ENCODE results near the gene CNTNAP2. TPM values are rescaled to one million over a fixed set of nuclear protein-coding genes. Genes with fewer than 3 reads are reported as not detected.

Gene CNTNAP2
- total and polyA plus RNA-seq, 9 donors, result 8.3 to 18.8 (median 10.4) TPM

DNA sequence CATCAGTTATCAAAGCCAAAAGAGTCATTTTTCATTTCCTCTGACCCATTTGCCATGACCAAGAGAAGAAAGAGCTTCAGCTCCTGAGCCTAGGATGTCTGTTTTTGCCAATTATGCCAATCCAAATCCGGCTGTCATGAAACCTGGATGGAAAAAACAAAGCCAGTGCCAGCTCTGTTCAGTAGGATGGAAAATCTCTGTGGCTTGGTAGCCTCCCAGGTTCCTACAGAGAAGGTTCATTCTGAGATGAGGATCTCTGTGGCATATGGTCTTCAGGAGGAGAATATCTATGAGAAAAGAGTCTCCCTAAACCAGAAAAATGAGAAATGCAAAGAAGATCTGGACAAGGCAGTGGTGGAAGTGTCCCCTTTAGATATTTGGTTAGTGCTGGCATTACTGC lies 475.4 kb downstream of the CNTNAP2 start:
- no peaks in the 10 kb centered on the region for H3K4me1 ChIP-seq (ENCODE audit: control insufficient read depth, insufficient read depth, low read length)
- no peaks in the 10 kb centered on the region for H3K9me3 ChIP-seq (replicated peaks; ENCODE audit: control insufficient read depth, low read depth, low read length)
- no peak overlapping the region for H3K4me3 ChIP-seq (ENCODE audit: low read length)
- H3K36me3 ChIP-seq (ENCODE audit: control insufficient read depth, insufficient read depth, low read length), result no peaks in the 10 kb centered on the region
- no peak overlapping the region for H3K27ac ChIP-seq (ENCODE audit: low read length)
- no peaks in the 10 kb centered on the region for H3K27me3 ChIP-seq (ENCODE audit: control insufficient read depth, insufficient read depth, low read length)
- DNase-seq, result no peak
- 60% methylated on average over 1 of the region's 1 CpG for WGBS (ENCODE audit: insufficient coverage)

DNA sequence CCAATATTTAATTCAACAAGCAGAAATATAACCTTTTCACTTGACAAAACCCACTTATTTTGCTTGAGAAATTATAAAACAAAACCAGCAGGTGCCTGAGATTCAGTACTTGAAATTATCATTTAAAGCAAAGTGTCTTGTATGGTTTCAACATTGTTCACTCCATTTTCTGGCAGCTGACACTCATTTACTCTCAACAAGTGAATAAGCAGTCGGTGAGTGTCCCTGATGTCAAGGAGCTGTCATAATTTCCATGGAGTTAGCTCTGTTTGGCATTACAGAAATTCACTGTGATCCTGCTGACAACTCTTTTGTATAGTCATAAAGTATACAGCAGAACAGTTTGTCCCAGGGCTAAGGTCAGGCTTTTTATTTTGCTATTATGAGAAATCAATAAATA lies 490.0 kb downstream of the CNTNAP2 start:
- peak; percentile 13 for DNase-seq
- WGBS (ENCODE audit: insufficient coverage), result no CpG with 5 or more reads among the region's 1 CpG
- no peaks in the 10 kb centered on the region for H3K27me3 ChIP-seq (ENCODE audit: control insufficient read depth, insufficient read depth, low read length)
- no peak overlapping the region for H3K27ac ChIP-seq (ENCODE audit: low read length)
- H3K4me3 ChIP-seq (ENCODE audit: low read length), result no peak overlapping the region
- H3K9me3 ChIP-seq (replicated peaks; ENCODE audit: control insufficient read depth, low read depth, low read length), result no peaks in the 10 kb centered on the region
- no peaks in the 10 kb centered on the region for H3K36me3 ChIP-seq (ENCODE audit: control insufficient read depth, insufficient read depth, low read length)
- no peaks in the 10 kb centered on the region for H3K4me1 ChIP-seq (ENCODE audit: control insufficient read depth, insufficient read depth, low read length)

DNA sequence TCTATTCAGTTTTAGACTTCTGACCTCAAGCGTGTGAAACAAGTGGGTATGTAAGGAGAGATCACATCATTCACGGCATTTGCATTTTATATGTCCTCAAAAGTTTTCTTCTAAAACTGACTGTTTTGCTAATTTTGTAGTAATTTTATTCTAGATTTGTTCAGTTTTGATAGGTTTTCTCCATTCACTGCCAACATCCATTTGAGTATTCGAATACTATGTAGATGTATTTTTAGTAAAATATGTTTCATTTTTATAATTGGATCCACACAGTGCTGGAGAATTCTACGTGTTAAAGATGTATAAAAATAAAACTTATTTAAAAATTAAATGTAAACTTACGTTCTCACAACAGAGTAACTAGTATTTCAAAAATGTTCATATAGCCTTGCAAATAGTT lies 503.0 kb downstream of the CNTNAP2 start:
- Histone ChIP-seq H3K27me3 (ENCODE audit: control insufficient read depth, insufficient read depth, low read length) (no peaks in the 10 kb centered on the region), H3K4me1 (ENCODE audit: control insufficient read depth, insufficient read depth, low read length) (no peaks in the 10 kb centered on the region), H3K36me3 (ENCODE audit: control insufficient read depth, insufficient read depth, low read length) (no peaks in the 10 kb centered on the region), H3K9me3 (replicated peaks; ENCODE audit: control insufficient read depth, low read depth, low read length) (no peaks in the 10 kb centered on the region), H3K4me3 (ENCODE audit: low read length) (no peak overlapping the region), H3K27ac (ENCODE audit: low read length) (no peak overlapping the region)
- WGBS (ENCODE audit: insufficient coverage), result no CpG with 5 or more reads among the region's 5 CpGs
- no peak for DNase-seq

DNA sequence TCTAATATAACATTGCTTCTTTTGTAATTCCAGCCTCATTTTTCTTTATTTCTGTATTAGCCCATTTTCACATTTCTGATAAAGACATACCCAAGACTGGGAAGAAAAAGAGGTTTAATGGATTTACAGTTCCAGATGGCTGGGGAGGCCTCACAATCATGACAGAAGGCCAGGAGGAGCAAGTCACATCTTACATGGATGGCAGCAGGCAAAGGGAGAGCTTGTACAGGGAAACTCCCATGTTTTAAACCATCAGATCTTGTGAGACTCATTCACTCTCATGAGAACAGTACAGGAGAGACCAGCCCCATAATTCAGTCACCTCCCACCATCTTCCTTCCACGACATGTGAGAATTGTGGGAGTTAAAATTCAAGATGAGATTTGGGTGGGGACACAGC lies 510.3 kb downstream of the CNTNAP2 start:
- Histone ChIP-seq H3K4me3 (ENCODE audit: low read length) (no peak overlapping the region), H3K9me3 (replicated peaks; ENCODE audit: control insufficient read depth, low read depth, low read length) (no peaks in the 10 kb centered on the region), H3K4me1 (ENCODE audit: control insufficient read depth, insufficient read depth, low read length) (no peaks in the 10 kb centered on the region), H3K27ac (ENCODE audit: low read length) (no peak overlapping the region), H3K27me3 (ENCODE audit: control insufficient read depth, insufficient read depth, low read length) (no peaks in the 10 kb centered on the region), H3K36me3 (ENCODE audit: control insufficient read depth, insufficient read depth, low read length) (no peaks in the 10 kb centered on the region)
- no CpG with 5 or more reads among the region's 1 CpG for WGBS (ENCODE audit: insufficient coverage)
- DNase-seq, result no peak

DNA sequence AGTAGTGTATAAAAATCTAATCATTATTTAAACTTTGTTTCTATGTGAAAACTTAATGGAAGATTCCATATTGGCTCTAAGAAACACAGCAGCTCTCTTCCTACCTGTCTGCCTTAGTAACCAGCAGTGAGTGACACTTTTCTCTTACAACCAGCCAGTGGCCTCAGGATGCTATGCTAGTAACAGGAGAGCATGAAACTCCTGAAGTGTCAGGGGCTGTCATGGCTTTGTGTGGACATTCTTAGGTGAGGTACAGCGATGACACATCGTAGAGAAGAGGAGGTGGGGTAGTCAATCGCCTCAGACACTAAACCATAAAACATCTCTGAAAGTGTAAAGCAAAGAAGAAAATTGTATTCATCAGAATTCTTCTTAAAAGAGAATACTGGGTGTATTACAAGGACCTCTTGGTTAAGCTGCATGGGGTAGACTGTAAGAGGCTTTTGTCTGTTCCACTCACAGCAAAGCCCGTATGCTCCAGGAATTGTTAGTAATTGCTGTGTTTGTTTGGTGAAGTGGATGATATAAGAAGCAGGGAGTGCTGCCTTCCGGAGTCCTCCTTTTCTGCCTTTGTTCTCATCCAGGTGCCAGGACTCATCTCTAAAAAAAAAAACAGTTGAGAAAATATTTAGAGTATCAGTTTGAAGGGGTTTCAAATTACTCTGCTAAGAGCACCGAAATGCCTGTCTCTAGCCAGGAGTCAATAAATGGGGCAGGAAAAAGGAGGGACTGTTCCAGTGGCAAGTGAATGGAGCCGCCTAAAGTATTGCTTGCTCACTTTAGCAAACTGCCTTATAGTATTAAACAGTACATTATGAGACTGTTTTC lies 518.8 kb downstream of the CNTNAP2 start:
- Histone ChIP-seq H3K27ac (ENCODE audit: low read length) (no peak overlapping the region), H3K27me3 (ENCODE audit: control insufficient read depth, insufficient read depth, low read length) (no peaks in the 10 kb centered on the region), H3K4me1 (ENCODE audit: control insufficient read depth, insufficient read depth, low read length) (no peaks in the 10 kb centered on the region), H3K4me3 (ENCODE audit: low read length) (no peak overlapping the region), H3K9me3 (replicated peaks; ENCODE audit: control insufficient read depth, low read depth, low read length) (no peaks in the 10 kb centered on the region), H3K36me3 (ENCODE audit: control insufficient read depth, insufficient read depth, low read length) (no peaks in the 10 kb centered on the region)
- no peak for DNase-seq
- WGBS (ENCODE audit: insufficient coverage), result no CpG with 5 or more reads among the region's 7 CpGs

DNA sequence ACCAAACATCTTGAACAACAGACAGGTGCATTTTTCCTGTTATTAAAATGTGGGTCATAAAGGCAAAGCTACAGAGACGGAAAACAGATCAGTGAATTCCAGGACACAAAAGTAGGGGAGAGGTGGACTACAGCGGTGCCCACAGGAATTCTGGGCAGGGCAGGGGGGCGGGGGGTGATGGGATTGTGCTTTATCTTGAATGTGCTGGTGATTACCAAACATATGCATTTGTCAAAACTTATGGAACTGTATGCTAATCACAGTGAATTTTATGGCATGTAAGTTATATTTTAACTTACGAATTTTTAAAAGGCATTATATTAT lies 519.4 kb downstream of the CNTNAP2 start:
- 73% methylated on average over 2 of the region's 4 CpGs for WGBS (ENCODE audit: insufficient coverage)
- H3K27me3 ChIP-seq (ENCODE audit: control insufficient read depth, insufficient read depth, low read length), result no peaks in the 10 kb centered on the region
- no peak overlapping the region for H3K27ac ChIP-seq (ENCODE audit: low read length)
- no peak overlapping the region for H3K4me3 ChIP-seq (ENCODE audit: low read length)
- no peaks in the 10 kb centered on the region for H3K36me3 ChIP-seq (ENCODE audit: control insufficient read depth, insufficient read depth, low read length)
- DNase-seq, result no peak
- no peaks in the 10 kb centered on the region for H3K9me3 ChIP-seq (replicated peaks; ENCODE audit: control insufficient read depth, low read depth, low read length)
- H3K4me1 ChIP-seq (ENCODE audit: control insufficient read depth, insufficient read depth, low read length), result no peaks in the 10 kb centered on the region

DNA sequence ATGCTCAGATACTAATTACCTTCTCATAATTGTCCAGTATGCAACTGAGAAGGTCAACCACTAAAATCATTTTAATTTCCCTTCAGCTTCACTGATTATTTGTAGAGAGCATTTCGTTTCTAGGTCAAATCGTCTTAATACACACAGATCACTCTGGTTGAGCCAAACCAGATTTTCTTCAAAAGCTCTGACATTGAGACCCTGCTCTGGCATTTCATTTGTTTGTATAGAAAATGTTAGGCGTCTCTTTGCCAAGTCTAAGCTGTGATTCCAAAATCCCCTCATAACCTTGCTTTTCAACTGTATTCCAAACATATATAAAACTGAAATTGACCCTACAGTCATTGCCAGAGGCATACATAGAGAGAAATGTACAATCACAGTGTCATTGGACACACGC lies 520.0 kb downstream of the CNTNAP2 start:
- DNase-seq, result no peak
- no peaks in the 10 kb centered on the region for H3K27me3 ChIP-seq (ENCODE audit: control insufficient read depth, insufficient read depth, low read length)
- H3K27ac ChIP-seq (ENCODE audit: low read length), result no peak overlapping the region
- WGBS (ENCODE audit: insufficient coverage), result no CpG with 5 or more reads among the region's 4 CpGs
- H3K4me1 ChIP-seq (ENCODE audit: control insufficient read depth, insufficient read depth, low read length), result no peaks in the 10 kb centered on the region
- H3K4me3 ChIP-seq (ENCODE audit: low read length), result no peak overlapping the region
- H3K36me3 ChIP-seq (ENCODE audit: control insufficient read depth, insufficient read depth, low read length), result no peaks in the 10 kb centered on the region
- no peaks in the 10 kb centered on the region for H3K9me3 ChIP-seq (replicated peaks; ENCODE audit: control insufficient read depth, low read depth, low read length)

DNA sequence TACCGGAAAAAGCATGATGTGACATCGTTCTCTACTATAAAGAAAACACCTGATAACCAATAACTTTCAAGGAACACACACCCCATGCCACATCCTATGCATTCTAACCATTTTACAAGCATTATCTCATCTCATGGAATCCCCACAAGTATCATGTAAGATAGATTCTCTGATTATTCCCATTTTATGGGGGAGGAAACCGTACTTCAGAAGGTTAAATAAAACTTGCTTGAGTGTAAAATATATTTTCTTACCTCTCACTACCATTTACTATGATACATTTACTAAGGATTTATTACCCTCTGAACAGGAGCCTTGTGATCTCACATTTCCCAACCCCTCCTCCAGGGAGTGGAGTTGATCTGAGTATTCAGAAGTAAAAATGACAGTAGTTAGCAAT lies 522.7 kb downstream of the CNTNAP2 start:
- no peaks in the 10 kb centered on the region for H3K27me3 ChIP-seq (ENCODE audit: control insufficient read depth, insufficient read depth, low read length)
- 100% methylated on average over 2 of the region's 3 CpGs for WGBS (ENCODE audit: insufficient coverage)
- H3K9me3 ChIP-seq (replicated peaks; ENCODE audit: control insufficient read depth, low read depth, low read length), result no peaks in the 10 kb centered on the region
- H3K27ac ChIP-seq (ENCODE audit: low read length), result no peak overlapping the region
- no peaks in the 10 kb centered on the region for H3K4me1 ChIP-seq (ENCODE audit: control insufficient read depth, insufficient read depth, low read length)
- no peak overlapping the region for H3K4me3 ChIP-seq (ENCODE audit: low read length)
- no peaks in the 10 kb centered on the region for H3K36me3 ChIP-seq (ENCODE audit: control insufficient read depth, insufficient read depth, low read length)
- DNase-seq, result no peak

DNA sequence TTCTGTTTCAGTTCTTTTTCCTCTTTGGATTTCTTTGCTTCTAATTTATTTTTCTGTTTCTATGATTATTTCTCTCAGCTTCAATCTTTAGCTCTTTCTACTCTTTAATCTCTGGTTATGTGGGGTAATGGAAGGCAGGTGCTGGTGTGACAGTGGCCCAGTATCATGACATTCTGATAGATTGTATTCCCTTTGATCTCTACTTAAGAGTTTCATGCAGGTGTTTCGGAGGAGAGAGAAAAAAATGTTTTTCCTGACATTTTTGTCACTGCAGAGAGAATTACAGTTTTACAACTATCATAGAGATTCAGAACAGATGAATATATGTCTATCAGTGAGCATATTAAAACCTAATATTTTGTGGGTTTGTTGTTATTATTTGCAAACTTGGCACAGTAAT lies 524.9 kb downstream of the CNTNAP2 start:
- Histone ChIP-seq H3K9me3 (replicated peaks; ENCODE audit: control insufficient read depth, low read depth, low read length) (no peaks in the 10 kb centered on the region), H3K27ac (ENCODE audit: low read length) (no peak overlapping the region), H3K4me1 (ENCODE audit: control insufficient read depth, insufficient read depth, low read length) (no peaks in the 10 kb centered on the region), H3K27me3 (ENCODE audit: control insufficient read depth, insufficient read depth, low read length) (no peaks in the 10 kb centered on the region), H3K4me3 (ENCODE audit: low read length) (no peak overlapping the region), H3K36me3 (ENCODE audit: control insufficient read depth, insufficient read depth, low read length) (no peaks in the 10 kb centered on the region)
- WGBS (ENCODE audit: insufficient coverage), result no CpG with 5 or more reads among the region's 1 CpG
- DNase-seq, result no peak

DNA sequence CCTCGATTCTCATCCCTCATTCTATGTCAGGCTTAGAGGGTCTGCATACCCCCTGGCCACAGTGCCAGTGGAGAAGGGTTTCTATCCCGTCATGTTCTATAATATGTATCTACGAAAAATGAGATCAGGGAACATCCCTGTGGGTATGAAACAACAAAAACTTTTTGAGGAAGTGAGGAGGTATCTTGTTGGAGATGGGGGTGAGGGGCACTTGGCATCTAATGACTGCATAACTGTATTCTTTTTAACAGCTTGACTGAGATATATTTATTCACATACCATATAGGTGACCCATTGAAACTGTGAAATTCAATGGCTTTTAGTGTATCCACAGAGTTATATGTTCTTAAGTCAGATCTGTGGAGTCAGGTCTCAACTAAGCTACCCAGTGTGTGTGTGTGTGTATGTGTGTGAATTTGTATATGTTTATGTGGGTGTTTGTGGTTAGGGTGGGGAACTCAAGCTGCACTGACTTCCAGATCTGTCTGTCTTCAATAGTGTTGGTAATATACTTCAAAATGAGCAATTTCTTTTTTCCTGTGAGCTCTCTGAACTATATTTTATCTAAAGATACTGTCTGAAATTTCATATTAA lies 528.9 kb downstream of the CNTNAP2 start:
- H3K4me1 ChIP-seq (ENCODE audit: control insufficient read depth, insufficient read depth, low read length), result no peaks in the 10 kb centered on the region
- no peaks in the 10 kb centered on the region for H3K9me3 ChIP-seq (replicated peaks; ENCODE audit: control insufficient read depth, low read depth, low read length)
- no peak overlapping the region for H3K4me3 ChIP-seq (ENCODE audit: low read length)
- 100% methylated on average over 1 of the region's 3 CpGs for WGBS (ENCODE audit: insufficient coverage)
- DNase-seq, result no peak
- no peaks in the 10 kb centered on the region for H3K36me3 ChIP-seq (ENCODE audit: control insufficient read depth, insufficient read depth, low read length)
- H3K27ac ChIP-seq (ENCODE audit: low read length), result no peak overlapping the region
- H3K27me3 ChIP-seq (ENCODE audit: control insufficient read depth, insufficient read depth, low read length), result no peaks in the 10 kb centered on the region
